SK-N-SH (cell line): ENCODE data around the gene PSMD1. TPM values are rescaled to one million over a fixed set of nuclear protein-coding genes. Genes with fewer than 3 reads are reported as not detected.

Experiments
- CTCF ChIA-PET: fragments of 300-600, 350-600 bp; formaldehyde crosslinking; extraction: SDS; loops from one replicate; lab custom pipeline; 2021; lab: Yijun Ruan, JAX
- POLR2A ChIA-PET: fragments of 350-600 bp; sonication (Branson Sonifier 250); formaldehyde crosslinking; extraction: SDS; loops from one replicate; lab custom pipeline; 2020; ENCODE audit warnings: antibody characterized with exemption, inconsistent platforms; lab: Yijun Ruan, JAX
- DNase-seq: peaks from one replicate; pipeline ENCODE4 v3.0.0; 2012
- H2AFZ ChIP-seq: fragments of 200-600 bp; sonication (generic); 2 replicates; pipeline ENCODE4 v1.8.1; 2016; ENCODE audit warnings: antibody characterized with exemption, mild to moderate bottlenecking, low read depth
- H3F3A ChIP-seq: fragments of 200-600 bp; sonication (generic); replicated peaks from 2 replicates; pipeline ENCODE3; 2016; ENCODE audit warnings: antibody characterized with exemption, mild to moderate bottlenecking; ENCODE audit not compliant: insufficient read depth
- H3K27ac ChIP-seq, 2 experiments: fragments of 200-500 bp in 1 of 2; fragments of 200-600 bp in 1 of 2; sonication (Bioruptor generic) in 1 of 2; sonication (generic), shearing (Covaris generic) in 1 of 2; 2 replicates each; pipeline versions ENCODE4 v1.5.1 to v1.6.1; 2014 to 2016; ENCODE audit warnings: low read depth in 2 of 2, inconsistent platforms in 1 of 2, low read length in 1 of 2, mild to moderate bottlenecking in 1 of 2, mixed read lengths in 1 of 2
- H3K27me3 ChIP-seq: fragments of 200-600 bp; sonication (generic), shearing (Covaris generic); 2 replicates; pipeline ENCODE4 v1.6.1; 2016; ENCODE audit warnings: mixed run types; ENCODE audit not compliant: insufficient read depth
- H3K36me3 ChIP-seq, 2 experiments: fragments of 200-500 bp in 1 of 2; fragments of 200-600 bp in 1 of 2; sonication (Bioruptor generic) in 1 of 2; sonication (generic) in 1 of 2; replicated peaks in 1 of 2; 2 replicates each; pipeline versions ENCODE3 to v1.5.1; 2014 to 2016; ENCODE audit warnings: low read length in 1 of 2, mild to moderate bottlenecking in 1 of 2; ENCODE audit not compliant: insufficient read depth in 2 of 2, control insufficient read depth in 1 of 2
- H3K4me1 ChIP-seq, 2 experiments: fragments of 200-500 bp in 1 of 2; fragments of 200-600 bp in 1 of 2; sonication (Bioruptor generic) in 1 of 2; sonication (generic), shearing (Covaris generic) in 1 of 2; 2 replicates each; pipeline versions ENCODE4 v1.5.1 to v1.6.1; 2014 to 2016; ENCODE audit warnings: low read depth in 1 of 2, low read length in 1 of 2, mixed run types in 1 of 2; ENCODE audit not compliant: insufficient read depth in 2 of 2, control insufficient read depth in 1 of 2
- H3K4me2 ChIP-seq: fragments of 200-600 bp; sonication (generic), shearing (Covaris generic); 2 replicates; pipeline ENCODE4 v1.6.1; 2017; ENCODE audit warnings: mixed run types
- H3K4me3 ChIP-seq, 2 experiments: fragments of 200-500 bp in 1 of 2; fragments of 200-600 bp in 1 of 2; sonication (Bioruptor generic) in 1 of 2; sonication (generic), shearing (Covaris generic) in 1 of 2; 2 replicates each; pipeline versions ENCODE4 v1.5.1 to v1.8.1; 2014 to 2016; ENCODE audit warnings: low read depth in 2 of 2, inconsistent platforms in 1 of 2, low read length in 1 of 2, mild to moderate bottlenecking in 1 of 2, mixed read lengths in 1 of 2, moderate library complexity in 1 of 2
- H3K79me2 ChIP-seq: fragments of 200-600 bp; sonication (generic); 2 replicates; pipeline ENCODE4 v1.8.1; 2017; ENCODE audit warnings: mild to moderate bottlenecking; ENCODE audit not compliant: insufficient read depth
- H3K9ac ChIP-seq: fragments of 200-600 bp; sonication (generic); 2 replicates; pipeline ENCODE4 v1.6.1; 2017; ENCODE audit warnings: mixed run types
- H3K9me2 ChIP-seq: fragments of 200-600 bp; sonication (generic); 2 replicates; pipeline ENCODE4 v1.6.1; 2017; ENCODE audit warnings: mixed run types
- H3K9me3 ChIP-seq: fragments of 200-600 bp; sonication (generic); 2 replicates; pipeline ENCODE4 v1.6.1; 2017; ENCODE audit warnings: mixed run types, mild to moderate bottlenecking, moderate library complexity
- H4K20me1 ChIP-seq: fragments of 200-600 bp; sonication (generic); 2 replicates; pipeline ENCODE4 v1.6.1; 2017; ENCODE audit warnings: mild to moderate bottlenecking, mixed run types; ENCODE audit not compliant: insufficient read depth
- EP300 ChIP-seq, 2 experiments: IDR thresholded peaks; 2 replicates each; pipeline versions ENCODE4 v1.4.0 to v1.6.1; 2012; ENCODE audit warnings: borderline replicate concordance in 1 of 2, low read depth in 1 of 2, low read length in 1 of 2
- EZH2phosphoT487 ChIP-seq: fragments of 200-600 bp; sonication (generic); IDR thresholded peaks from 2 replicates; pipeline ENCODE4 v1.6.1; 2017; ENCODE audit warnings: low read depth, mixed run types, mild to moderate bottlenecking, antibody characterized with exemption, moderate library complexity, borderline replicate concordance
- FOSL2 ChIP-seq: IDR thresholded peaks from 2 replicates; pipeline ENCODE4 v1.4.0; 2012; ENCODE audit warnings: low read depth, mild to moderate bottlenecking, moderate library complexity, borderline replicate concordance
- FOXM1 ChIP-seq: IDR thresholded peaks from 2 replicates; pipeline ENCODE4 v1.4.0; 2012; ENCODE audit warnings: low read depth, mild to moderate bottlenecking
- GABPA ChIP-seq: IDR thresholded peaks from 2 replicates; pipeline ENCODE4 v1.4.0; 2012; ENCODE audit warnings: low read depth, mild to moderate bottlenecking
- MXI1 ChIP-seq: IDR thresholded peaks from 2 replicates; pipeline ENCODE4 v1.6.1; 2012; ENCODE audit warnings: mild to moderate bottlenecking, low read depth, low read length, improper control_type of control experiment
- RAD21 ChIP-seq: IDR thresholded peaks from 2 replicates; pipeline ENCODE4 v1.6.1; 2012; ENCODE audit warnings: mild to moderate bottlenecking, low read length
- RCOR1 ChIP-seq: fragments of 150-350 bp; IDR thresholded peaks from 2 replicates; pipeline ENCODE4 v1.6.1; 2017; ENCODE audit warnings: antibody characterized with exemption, low read length
- RFX5 ChIP-seq: IDR thresholded peaks from 2 replicates; pipeline ENCODE4 v1.6.1; 2012; ENCODE audit warnings: mild to moderate bottlenecking, improper control_type of control experiment, low read length
- TCF12 ChIP-seq: IDR thresholded peaks from 2 replicates; pipeline ENCODE4 v1.4.0; 2012
- WGBS: methylation state at CpG from one replicate; pipeline ENCODE4 v1.1.6; 2017; ENCODE audit warnings: low lambda C conversion rate; 5-methylcytosine and 5-hydroxymethylcytosine counted together
- polyA plus RNA-seq, 3 experiments: library from polyadenylated mRNA; depleted of rRNA; stranded (reverse); fragments of >200 nt; gene quantifications; 2 replicates each; pipeline ENCODE4 v1.2.3, GENCODE V29; 2012
- TF ChIP-seq, protein P1 (sequence below): IDR thresholded peaks from 2 replicates; pipeline ENCODE4; 2012
- TF ChIP-seq, protein P2 (sequence below): IDR thresholded peaks from 2 replicates; pipeline ENCODE4 v1.6.1; 2012; ENCODE audit warnings: mild to moderate bottlenecking, low read depth, low read length, moderate library complexity
- TF ChIP-seq, protein P3 (sequence below): IDR thresholded peaks from 2 replicates; pipeline ENCODE4 v1.4.0; 2012; ENCODE audit warnings: low read depth, borderline replicate concordance
- TF ChIP-seq, protein P4 (sequence below): IDR thresholded peaks from 2 replicates; pipeline ENCODE4 v1.4.0; 2012; ENCODE audit warnings: low read depth, borderline replicate concordance

The PSMD1 gene
- polyA plus RNA-seq, 1 of the 3 experiments (the other 2 are of a cell fraction): 92.3 TPM

DNA sequence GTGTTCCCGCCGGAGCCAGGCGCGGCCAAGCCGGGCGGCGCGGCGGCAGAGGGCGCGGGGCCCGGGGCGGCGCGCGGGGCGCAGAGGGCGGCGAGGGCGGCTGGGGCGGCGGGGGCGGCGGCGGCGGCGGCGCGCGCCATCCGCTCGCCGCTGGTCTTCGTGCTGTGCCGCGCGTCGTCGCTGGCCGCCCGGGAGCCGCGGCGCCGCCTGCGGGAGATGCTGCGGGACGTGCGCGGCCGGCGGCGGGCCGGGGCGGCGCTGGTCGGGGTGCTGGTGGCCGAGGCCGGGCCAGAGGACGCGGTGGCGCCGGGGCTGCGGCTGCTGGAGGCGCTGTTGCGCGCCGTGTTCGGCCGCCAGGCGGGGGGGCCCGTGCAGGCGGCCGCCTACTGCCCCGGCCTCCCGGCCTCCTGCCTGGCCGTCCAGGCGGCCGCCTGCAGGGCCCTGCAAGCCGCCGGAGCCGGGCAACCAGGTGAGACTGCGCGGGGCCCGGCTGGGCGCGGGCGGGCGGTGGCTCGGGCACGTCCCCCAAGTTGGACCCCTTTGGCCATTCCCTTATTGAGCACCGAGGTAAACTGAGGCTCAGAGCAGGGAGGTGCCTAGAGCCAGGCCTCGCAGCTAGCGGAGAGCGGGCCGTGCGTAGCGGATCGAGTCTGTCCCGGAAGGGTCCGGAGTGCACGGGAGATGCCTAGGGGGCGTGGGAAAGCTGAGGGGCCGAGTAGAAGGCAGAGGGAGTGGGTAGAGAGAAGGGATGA is 18.8 kb upstream of the PSMD1 start:
- WGBS: 25% methylated on average over 15 of the region's 104 CpGs
- ChIA-PET CTCF (interaction anchor here (0.8 to 6.6 kb wide), 6 partner anchors 13 to 214 kb away, joined by 3 to 39 read pairs (median 4); partner anchors contain the start of gene PSMD1), POLR2A (no interaction called here)
- Histone ChIP-seq H3K9ac (no peak overlapping the region), H3K9me2 (no peaks in the 10 kb centered on the region), H3K9me3 (no peaks in the 10 kb centered on the region), H3K27me3 (peaks cover 32% of the 10 kb centered on the region), H3K4me1 (peaks cover 0 to 6% of the 10 kb centered on the region in 2 experiments; a peak in 1 of 4 replicates), H3K36me3 (no peaks in the 10 kb centered on the region), H3K4me2 (no peak overlapping the region), H2AFZ (no peak overlapping the region), H3K4me3 (peak overlapping the region in 1 of 2 experiments; percentile 47; a peak in 2 of 4 replicates), H3K27ac (no peak overlapping the region), H3K79me2 (no peaks in the 10 kb centered on the region), H4K20me1 (no peaks in the 10 kb centered on the region), H3F3A (no peaks in the 10 kb centered on the region)
- TF ChIP-seq FOSL2: no peak
- TF ChIP-seq, protein P1, sequence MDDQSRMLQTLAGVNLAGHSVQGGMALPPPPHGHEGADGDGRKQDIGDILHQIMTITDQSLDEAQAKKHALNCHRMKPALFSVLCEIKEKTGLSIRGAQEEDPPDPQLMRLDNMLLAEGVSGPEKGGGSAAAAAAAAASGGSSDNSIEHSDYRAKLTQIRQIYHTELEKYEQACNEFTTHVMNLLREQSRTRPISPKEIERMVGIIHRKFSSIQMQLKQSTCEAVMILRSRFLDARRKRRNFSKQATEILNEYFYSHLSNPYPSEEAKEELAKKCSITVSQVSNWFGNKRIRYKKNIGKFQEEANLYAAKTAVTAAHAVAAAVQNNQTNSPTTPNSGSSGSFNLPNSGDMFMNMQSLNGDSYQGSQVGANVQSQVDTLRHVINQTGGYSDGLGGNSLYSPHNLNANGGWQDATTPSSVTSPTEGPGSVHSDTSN: no peak
- no peak for TF ChIP-seq EP300 (IDR thresholded peaks at IDR 0.05; ENCODE audit: borderline replicate concordance in 1 of 2, low read depth in 1 of 2, low read length in 1 of 2)
- TF ChIP-seq FOXM1: no peak
- no peak for TF ChIP-seq RFX5
- TF ChIP-seq RCOR1: no peak
- TF ChIP-seq RAD21: no peak
- no peak for TF ChIP-seq GABPA
- TF ChIP-seq, protein P2, sequence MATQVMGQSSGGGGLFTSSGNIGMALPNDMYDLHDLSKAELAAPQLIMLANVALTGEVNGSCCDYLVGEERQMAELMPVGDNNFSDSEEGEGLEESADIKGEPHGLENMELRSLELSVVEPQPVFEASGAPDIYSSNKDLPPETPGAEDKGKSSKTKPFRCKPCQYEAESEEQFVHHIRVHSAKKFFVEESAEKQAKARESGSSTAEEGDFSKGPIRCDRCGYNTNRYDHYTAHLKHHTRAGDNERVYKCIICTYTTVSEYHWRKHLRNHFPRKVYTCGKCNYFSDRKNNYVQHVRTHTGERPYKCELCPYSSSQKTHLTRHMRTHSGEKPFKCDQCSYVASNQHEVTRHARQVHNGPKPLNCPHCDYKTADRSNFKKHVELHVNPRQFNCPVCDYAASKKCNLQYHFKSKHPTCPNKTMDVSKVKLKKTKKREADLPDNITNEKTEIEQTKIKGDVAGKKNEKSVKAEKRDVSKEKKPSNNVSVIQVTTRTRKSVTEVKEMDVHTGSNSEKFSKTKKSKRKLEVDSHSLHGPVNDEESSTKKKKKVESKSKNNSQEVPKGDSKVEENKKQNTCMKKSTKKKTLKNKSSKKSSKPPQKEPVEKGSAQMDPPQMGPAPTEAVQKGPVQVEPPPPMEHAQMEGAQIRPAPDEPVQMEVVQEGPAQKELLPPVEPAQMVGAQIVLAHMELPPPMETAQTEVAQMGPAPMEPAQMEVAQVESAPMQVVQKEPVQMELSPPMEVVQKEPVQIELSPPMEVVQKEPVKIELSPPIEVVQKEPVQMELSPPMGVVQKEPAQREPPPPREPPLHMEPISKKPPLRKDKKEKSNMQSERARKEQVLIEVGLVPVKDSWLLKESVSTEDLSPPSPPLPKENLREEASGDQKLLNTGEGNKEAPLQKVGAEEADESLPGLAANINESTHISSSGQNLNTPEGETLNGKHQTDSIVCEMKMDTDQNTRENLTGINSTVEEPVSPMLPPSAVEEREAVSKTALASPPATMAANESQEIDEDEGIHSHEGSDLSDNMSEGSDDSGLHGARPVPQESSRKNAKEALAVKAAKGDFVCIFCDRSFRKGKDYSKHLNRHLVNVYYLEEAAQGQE: no peak
- TF ChIP-seq, protein P3, sequence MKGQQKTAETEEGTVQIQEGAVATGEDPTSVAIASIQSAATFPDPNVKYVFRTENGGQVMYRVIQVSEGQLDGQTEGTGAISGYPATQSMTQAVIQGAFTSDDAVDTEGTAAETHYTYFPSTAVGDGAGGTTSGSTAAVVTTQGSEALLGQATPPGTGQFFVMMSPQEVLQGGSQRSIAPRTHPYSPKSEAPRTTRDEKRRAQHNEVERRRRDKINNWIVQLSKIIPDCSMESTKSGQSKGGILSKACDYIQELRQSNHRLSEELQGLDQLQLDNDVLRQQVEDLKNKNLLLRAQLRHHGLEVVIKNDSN: no peak
- TF ChIP-seq, protein P4, sequence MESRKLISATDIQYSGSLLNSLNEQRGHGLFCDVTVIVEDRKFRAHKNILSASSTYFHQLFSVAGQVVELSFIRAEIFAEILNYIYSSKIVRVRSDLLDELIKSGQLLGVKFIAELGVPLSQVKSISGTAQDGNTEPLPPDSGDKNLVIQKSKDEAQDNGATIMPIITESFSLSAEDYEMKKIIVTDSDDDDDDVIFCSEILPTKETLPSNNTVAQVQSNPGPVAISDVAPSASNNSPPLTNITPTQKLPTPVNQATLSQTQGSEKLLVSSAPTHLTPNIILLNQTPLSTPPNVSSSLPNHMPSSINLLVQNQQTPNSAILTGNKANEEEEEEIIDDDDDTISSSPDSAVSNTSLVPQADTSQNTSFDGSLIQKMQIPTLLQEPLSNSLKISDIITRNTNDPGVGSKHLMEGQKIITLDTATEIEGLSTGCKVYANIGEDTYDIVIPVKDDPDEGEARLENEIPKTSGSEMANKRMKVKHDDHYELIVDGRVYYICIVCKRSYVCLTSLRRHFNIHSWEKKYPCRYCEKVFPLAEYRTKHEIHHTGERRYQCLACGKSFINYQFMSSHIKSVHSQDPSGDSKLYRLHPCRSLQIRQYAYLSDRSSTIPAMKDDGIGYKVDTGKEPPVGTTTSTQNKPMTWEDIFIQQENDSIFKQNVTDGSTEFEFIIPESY: no peak
- no peak for TF ChIP-seq MXI1
- TF ChIP-seq TCF12: no peak
- no peak for TF ChIP-seq EZH2phosphoT487
- DNase-seq: peak; percentile 91
